GM12878 (cell line): ENCODE measurements around the gene AFAP1L2. TPM values are rescaled to one million over a fixed set of nuclear protein-coding genes. Genes with fewer than 3 reads are reported as not detected.

Experiments
- ATAC-seq: fragments of 200-7000 bp; cut with Tn5 transposase; 3 replicates; pipeline ENCODE4 v1.9.1; 2020; ENCODE audit warnings: mild to moderate bottlenecking, moderate library complexity
- BruUV-seq: library from RNA; stranded (reverse); fragments of 400-500 nt; replicated peaks from 2 replicates; lab custom pipeline; 2021; lab: Mats Ljungman, UMichigan
- CTCF ChIA-PET: fragments of 300-600 bp; sonication (Branson Sonifier 250); formaldehyde crosslinking; extraction: SDS; loops from one replicate; lab custom pipeline; 2021; ENCODE audit warnings: inconsistent platforms; lab: Yijun Ruan, JAX
- POLR2A ChIA-PET: fragments of 350-600 bp; formaldehyde crosslinking; extraction: SDS; loops from one replicate; lab custom pipeline; 2021; ENCODE audit warnings: inconsistent platforms; lab: Charles Lee
- RAD21 ChIA-PET: fragments of 300-600 bp; sonication (Branson Sonifier 250); formaldehyde crosslinking; loops from one replicate; lab custom pipeline; 2023; ENCODE audit warnings: antibody characterized with exemption; ENCODE audit not compliant: unreplicated experiment; lab: Charles Lee
- SMC1A ChIA-PET: fragments of 300-600 bp; sonication (Branson Sonifier 250); formaldehyde crosslinking; loops from one replicate; lab custom pipeline; 2023; ENCODE audit not compliant: unreplicated experiment, uncharacterized antibody; lab: Charles Lee
- DNase-seq: peaks from one replicate; pipeline ENCODE4 v3.0.0-alpha.2; 2011; ENCODE audit warnings: low read depth, low spot score
- FAIRE-seq: peaks from 3 replicates; lab custom pipeline; 2011; peaks lifted over from hg19 to GRCh38; lab: Jason Lieb, UNC
- H2AFZ ChIP-seq: 2 replicates; pipeline ENCODE4 v1.6.0; 2011; ENCODE audit warnings: low read depth, low read length, control low read depth; ENCODE audit not compliant: control insufficient read depth
- H3K27ac ChIP-seq: 2 replicates; pipeline ENCODE4 v1.5.1; 2011; ENCODE audit warnings: control low read depth; ENCODE audit not compliant: control insufficient read depth, insufficient read depth
- H3K27me3 ChIP-seq, 2 experiments: replicated peaks in 1 of 2; 2 replicates each; pipeline versions ENCODE4 v1.6.0 to v1.6.1; 2011; ENCODE audit warnings: low read length in 1 of 2; ENCODE audit not compliant: control insufficient read depth in 2 of 2, insufficient read depth in 2 of 2
- H3K36me3 ChIP-seq, 2 experiments: 2 replicates each; pipeline ENCODE4 v1.5.1; 2011; ENCODE audit warnings: low read length in 1 of 2; ENCODE audit not compliant: control insufficient read depth in 2 of 2, insufficient read depth in 2 of 2
- H3K4me1 ChIP-seq: 2 replicates; pipeline ENCODE4 v1.6.1; 2011; ENCODE audit warnings: mild to moderate bottlenecking, low read length, moderate library complexity, mixed read lengths; ENCODE audit not compliant: control insufficient read depth, insufficient read depth
- H3K4me2 ChIP-seq: 2 replicates; pipeline ENCODE4 v1.6.0; 2011; ENCODE audit warnings: control low read depth; ENCODE audit not compliant: control insufficient read depth, insufficient read depth
- H3K4me3 ChIP-seq: fragments of 200-600 bp; sonication (generic); 2 replicates; pipeline ENCODE4 v1.5.1; 2016
- H3K79me2 ChIP-seq: 2 replicates; pipeline ENCODE4 v1.6.0; 2011; ENCODE audit warnings: low read length; ENCODE audit not compliant: control insufficient read depth, insufficient read depth
- H3K9ac ChIP-seq: 2 replicates; pipeline ENCODE4 v1.8.0; 2011; ENCODE audit warnings: low read length, control low read depth, mixed read lengths; ENCODE audit not compliant: control insufficient read depth, insufficient read depth
- H3K9me3 ChIP-seq: replicated peaks from 3 replicates; pipeline ENCODE4 v1.5.1; 2011; ENCODE audit warnings: mild to moderate bottlenecking, low read length; ENCODE audit not compliant: control insufficient read depth, insufficient read depth
- H4K20me1 ChIP-seq: 2 replicates; pipeline ENCODE4 v1.6.0; 2011; ENCODE audit not compliant: control insufficient read depth, insufficient read depth
- JUNB ChIP-seq: IDR thresholded peaks from 2 replicates; pipeline ENCODE4 v1.6.1; 2016; ENCODE audit warnings: antibody characterized with exemption, mild to moderate bottlenecking
- LARP7 ChIP-seq: fragments of 450-650 bp; IDR thresholded peaks from 2 replicates; pipeline ENCODE4 v1.6.1; 2017; ENCODE audit warnings: mild to moderate bottlenecking
- POLR2AphosphoS2 ChIP-seq: IDR thresholded peaks from 2 replicates; pipeline ENCODE4 v1.6.1; 2011; ENCODE audit warnings: low read depth, mild to moderate bottlenecking, low read length, improper control_type of control experiment, moderate library complexity
- SPI1 ChIP-seq: IDR thresholded peaks from 2 replicates; pipeline ENCODE4 v1.6.1; 2011; ENCODE audit warnings: low read depth, mild to moderate bottlenecking, low read length, moderate library complexity, borderline replicate concordance; ENCODE audit not compliant: insufficient read depth
- WGBS: methylation state at CpG from one replicate; pipeline ENCODE4 v1.1.6; 2016; ENCODE audit warnings: low lambda C conversion rate; ENCODE audit not compliant: insufficient replicate concordance, insufficient coverage; ENCODE audit errors: missing lambda C conversion rate; 5-methylcytosine and 5-hydroxymethylcytosine counted together
- in situ Hi-C: fragments of 300-500 bp; cut with MboI; formaldehyde crosslinking; loops from 9 replicates; pipeline ENCODE4 v1.14.3; 2018; ENCODE audit warnings: mixed read lengths
- intact Hi-C: fragments of 100-400 bp; cut with micrococcal nuclease; formaldehyde crosslinking; loops from one replicate; pipeline ENCODE4 v1.14.2; 2022; ENCODE audit not compliant: unreplicated experiment
- polyA plus RNA-seq, 11 experiments: library from polyadenylated mRNA; depleted of rRNA in 4 of 11; unstranded in 6 of 11; stranded (reverse) in 5 of 11; fragments of >200 nt; fragmentation: Nextera tagmentation in 4 of 11; fragmentation: Illumina TruSeq in 1 of 11; extraction: Ambion mirVana in 4 of 11; extraction: Trizol in 1 of 11; gene quantifications; 1 replicate in 1 of 11; 2 replicates in 10 of 11; pipeline versions ENCODE4 v1.2.1 to v1.2.3, GENCODE V29; 2011 to 2016; ENCODE audit warnings: inconsistent platforms in 2 of 11, missing spikeins in 2 of 11, low read depth in 1 of 11
- total RNA-seq, 4 experiments: library from RNA; depleted of rRNA in 3 of 4; stranded (reverse); fragments of >200 nt in 3 of 4; fragmentation: Illumina TruSeq in 1 of 4; extraction: Trizol in 1 of 4; gene quantifications; 2 replicates each; pipeline versions ENCODE4 v1.2.1 to v1.2.3, GENCODE V29; 2013 to 2021

The AFAP1L2 gene
- total and polyA plus RNA-seq, 10 of the 15 experiments (the other 5 are each of a cell fraction or from before 2014, with no cell fraction given), result 0.03 to 4.0 (median 0.34) TPM

DNA sequence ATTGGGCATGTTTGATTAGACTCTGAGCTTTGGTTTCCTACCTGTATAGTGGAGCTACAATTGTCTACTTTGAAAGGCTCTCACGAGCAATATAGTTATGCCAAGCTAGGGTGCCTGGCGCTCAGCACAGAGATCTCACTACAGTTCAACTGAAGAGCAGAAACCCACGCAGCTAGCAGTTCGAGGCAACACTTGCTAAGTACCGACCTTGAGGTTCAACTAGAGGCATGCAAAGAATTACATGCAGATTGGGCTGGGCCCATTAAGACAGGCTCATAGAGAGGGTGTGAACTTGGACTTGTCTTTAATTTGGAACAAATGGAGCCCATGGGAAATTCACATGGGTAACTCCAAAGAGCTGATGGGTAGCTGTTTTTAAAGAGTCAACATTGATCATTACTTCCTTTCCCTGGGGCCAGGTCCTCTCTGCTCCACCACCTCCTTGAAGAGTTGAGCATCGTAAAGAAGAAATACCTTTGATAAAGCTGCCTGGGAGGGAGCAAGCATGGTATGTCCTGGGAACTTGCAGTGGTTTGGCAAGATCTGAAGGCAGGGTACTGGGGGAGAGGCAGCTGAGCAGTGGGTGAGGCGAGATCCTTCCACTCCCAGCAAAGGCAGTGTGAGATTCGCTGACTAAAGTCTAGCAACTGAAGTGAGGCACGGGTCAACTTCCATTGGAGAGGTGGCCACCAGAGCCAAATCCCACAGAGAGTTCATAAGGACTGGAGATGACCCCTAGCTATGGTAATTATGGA lies 25.5 kb upstream of the AFAP1L2 start:
- in situ Hi-C loops, result loop anchor here (25.0 kb wide), 2 partner anchors 108 to 242 kb away; partner anchors contain the start of gene TDRD1
- no peaks in the 10 kb centered on the region; a peak in 2 of 4 replicates for H3K27me3 ChIP-seq
- H3K9me3 ChIP-seq, result no peaks in the 10 kb centered on the region
- no peak overlapping the region for H3K4me2 ChIP-seq
- no peak for FAIRE-seq
- no peak overlapping the region for H3K4me3 ChIP-seq
- no peaks in the 10 kb centered on the region for H3K79me2 ChIP-seq
- no peaks in the 10 kb centered on the region for H3K4me1 ChIP-seq
- no peak for DNase-seq
- 49% methylated on average over 9 of the region's 9 CpGs for WGBS
- ChIA-PET CTCF (interaction anchor here (1.1 to 2.8 kb wide), 3 partner anchors 17 to 126 kb away, joined by 3 to 15 read pairs (median 3); no protein-coding TSS in a partner anchor), POLR2A (no interaction called here), RAD21 (interaction anchor here (1.4 kb wide), 1 partner anchor 126 kb away, joined by 7 read pairs; no protein-coding TSS in a partner anchor), SMC1A (interaction anchor here (0.6 to 1.3 kb wide), 3 partner anchors 47 to 139 kb away, joined by 3 to 4 read pairs (median 3); no protein-coding TSS in a partner anchor)
- H3K9ac ChIP-seq, result no peak overlapping the region
- no peak overlapping the region for H3K27ac ChIP-seq
- no peaks in the 10 kb centered on the region for H3K36me3 ChIP-seq
- BruUV-seq, result no TSS peak
- intact Hi-C loops, result no loop called here
- no peak for ATAC-seq
- no peak for TF ChIP-seq SPI1
- TF ChIP-seq JUNB, result no peak
- TF ChIP-seq POLR2AphosphoS2, result no peak
- TF ChIP-seq LARP7, result no peak
- no peak overlapping the region for H2AFZ ChIP-seq
- no peaks in the 10 kb centered on the region for H4K20me1 ChIP-seq
